GM23248 (cell line): ENCODE measurements around the gene SMCO1. TPM values are rescaled to one million over a fixed set of nuclear protein-coding genes. Genes with fewer than 3 reads are reported as not detected.
"Not testable (repeated sequence)": the region's sequence is repeated elsewhere in the genome, so short reads cannot be mapped to it uniquely, and the experiment has no call there.

ENCODE experiments used
- DNase-seq: peaks from one replicate; pipeline ENCODE4 v3.0.0-alpha.2; 2015
- H2AFZ ChIP-seq: fragments of 200-600 bp; sonication (generic); 2 replicates; pipeline ENCODE4 v1.6.1; 2016; ENCODE audit warnings: antibody characterized with exemption
- H3F3A ChIP-seq: fragments of 200-600 bp; sonication (generic); 2 replicates; pipeline ENCODE4 v1.6.1; 2016; ENCODE audit warnings: mild to moderate bottlenecking, antibody characterized with exemption, mixed run types; ENCODE audit not compliant: insufficient read depth
- H3K27ac ChIP-seq: fragments of 200-600 bp; sonication (generic); 2 replicates; pipeline ENCODE4 v1.5.1; 2016; ENCODE audit warnings: mild to moderate bottlenecking
- H3K27me3 ChIP-seq: fragments of 200-600 bp; sonication (generic); replicated peaks from 2 replicates; pipeline ENCODE4 v1.6.1; 2016; ENCODE audit warnings: mild to moderate bottlenecking; ENCODE audit not compliant: insufficient read depth
- H3K36me3 ChIP-seq: fragments of 200-600 bp; sonication (generic); 2 replicates; pipeline ENCODE4 v1.6.1; 2016; ENCODE audit warnings: low read depth, mild to moderate bottlenecking
- H3K4me1 ChIP-seq: fragments of 200-600 bp; sonication (generic); 2 replicates; pipeline ENCODE4 v1.6.1; 2016; ENCODE audit warnings: mild to moderate bottlenecking; ENCODE audit not compliant: insufficient read depth
- H3K4me2 ChIP-seq: fragments of 200-600 bp; sonication (generic); one replicate; pipeline ENCODE4 v1.6.1; 2016; ENCODE audit warnings: mild to moderate bottlenecking; ENCODE audit not compliant: unreplicated experiment
- H3K4me3 ChIP-seq: fragments of 200-600 bp; sonication (generic); 2 replicates; pipeline ENCODE4 v1.5.1; 2016; ENCODE audit warnings: mild to moderate bottlenecking
- H3K79me2 ChIP-seq: fragments of 200-600 bp; sonication (generic); 2 replicates; pipeline ENCODE4 v1.6.1; 2016; ENCODE audit warnings: mild to moderate bottlenecking; ENCODE audit not compliant: insufficient read depth
- H3K9ac ChIP-seq: fragments of 200-600 bp; sonication (generic); 2 replicates; pipeline ENCODE4 v1.6.1; 2016; ENCODE audit warnings: mild to moderate bottlenecking
- H3K9me2 ChIP-seq: fragments of 200-600 bp; sonication (generic); 2 replicates; pipeline ENCODE4 v1.6.1; 2016; ENCODE audit warnings: mixed run types, mild to moderate bottlenecking, moderate library complexity; ENCODE audit not compliant: insufficient read depth
- H3K9me3 ChIP-seq: fragments of 200-600 bp; sonication (generic); one replicate; pipeline ENCODE4 v1.6.1; 2017; ENCODE audit warnings: low read depth
- H4K20me1 ChIP-seq: fragments of 200-600 bp; sonication (generic); 2 replicates; pipeline ENCODE4 v1.6.0; 2016; ENCODE audit not compliant: insufficient read depth
- EZH2 ChIP-seq: fragments of 200-600 bp; sonication (generic); IDR thresholded peaks from 2 replicates; pipeline ENCODE4 v1.6.1; 2018; ENCODE audit warnings: antibody characterized with exemption, mild to moderate bottlenecking; ENCODE audit not compliant: insufficient read depth, poor library complexity, severe bottlenecking
- EZH2phosphoT487 ChIP-seq: fragments of 200-600 bp; sonication (generic); IDR thresholded peaks from 2 replicates; pipeline ENCODE4 v1.6.1; 2018; ENCODE audit warnings: antibody characterized with exemption, moderate library complexity, mild to moderate bottlenecking, low read depth; ENCODE audit not compliant: insufficient read depth
- WGBS, 2 experiments: methylation state at CpG; one replicate each; pipeline ENCODE4 v1.1.6; 2015 to 2017; ENCODE audit warnings: low lambda C conversion rate in 2 of 2, low coverage in 1 of 2; ENCODE audit errors: missing lambda C conversion rate in 2 of 2; 5-methylcytosine and 5-hydroxymethylcytosine counted together
- in situ Hi-C: fragments of 300-500 bp; cut with MboI; formaldehyde crosslinking; loops from 2 replicates; pipeline ENCODE4 v1.15.0; 2020
- polyA plus RNA-seq: library from polyadenylated mRNA; unstranded; fragments of >200 nt; fragmentation: Nextera tagmentation; extraction: Ambion mirVana; gene quantifications from 2 replicates; pipeline ENCODE4 v1.2.1, GENCODE V29; 2016
- total RNA-seq: library from RNA; depleted of rRNA; stranded (reverse); fragments of >200 nt; shearing (Covaris generic); gene quantifications from 2 replicates; pipeline ENCODE4 v1.2.3, GENCODE V29; 2014

The SMCO1 gene
- total and polyA plus RNA-seq, 2 experiments from 2014 or later: not detected

DNA sequence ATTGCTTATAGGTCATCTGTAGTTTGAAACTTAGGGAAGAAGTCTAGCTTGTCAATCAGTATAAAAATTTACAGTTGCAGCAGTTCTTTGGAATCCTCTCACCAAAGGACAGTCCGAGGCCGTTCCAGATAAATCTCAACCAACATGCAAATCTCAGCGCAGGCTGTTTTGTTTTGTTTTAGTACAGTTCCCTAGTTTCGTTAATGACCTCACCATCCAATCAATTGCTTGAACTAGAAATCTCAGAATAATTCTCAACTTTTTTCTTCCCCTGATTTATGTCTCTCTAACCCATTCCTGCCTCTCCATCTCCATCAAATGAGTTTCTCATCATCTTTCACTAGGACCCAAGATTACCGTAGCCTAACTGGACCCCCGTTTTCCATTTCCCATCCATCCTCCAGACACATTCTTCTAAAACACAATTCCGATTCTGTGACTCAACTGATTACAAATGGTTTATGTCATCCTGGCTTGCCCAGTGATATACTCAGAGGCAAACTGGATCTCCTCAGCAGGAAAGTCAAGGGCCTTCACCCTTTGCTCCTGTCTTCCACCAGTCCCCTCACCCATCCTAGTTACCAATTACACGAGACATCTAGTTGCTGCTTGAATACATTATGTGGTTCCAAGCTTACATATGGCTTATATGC, 1.3 kb downstream of the SMCO1 start:
- no peak overlapping the region for H3K27ac ChIP-seq
- H3K4me2 ChIP-seq: no peak overlapping the region

DNA sequence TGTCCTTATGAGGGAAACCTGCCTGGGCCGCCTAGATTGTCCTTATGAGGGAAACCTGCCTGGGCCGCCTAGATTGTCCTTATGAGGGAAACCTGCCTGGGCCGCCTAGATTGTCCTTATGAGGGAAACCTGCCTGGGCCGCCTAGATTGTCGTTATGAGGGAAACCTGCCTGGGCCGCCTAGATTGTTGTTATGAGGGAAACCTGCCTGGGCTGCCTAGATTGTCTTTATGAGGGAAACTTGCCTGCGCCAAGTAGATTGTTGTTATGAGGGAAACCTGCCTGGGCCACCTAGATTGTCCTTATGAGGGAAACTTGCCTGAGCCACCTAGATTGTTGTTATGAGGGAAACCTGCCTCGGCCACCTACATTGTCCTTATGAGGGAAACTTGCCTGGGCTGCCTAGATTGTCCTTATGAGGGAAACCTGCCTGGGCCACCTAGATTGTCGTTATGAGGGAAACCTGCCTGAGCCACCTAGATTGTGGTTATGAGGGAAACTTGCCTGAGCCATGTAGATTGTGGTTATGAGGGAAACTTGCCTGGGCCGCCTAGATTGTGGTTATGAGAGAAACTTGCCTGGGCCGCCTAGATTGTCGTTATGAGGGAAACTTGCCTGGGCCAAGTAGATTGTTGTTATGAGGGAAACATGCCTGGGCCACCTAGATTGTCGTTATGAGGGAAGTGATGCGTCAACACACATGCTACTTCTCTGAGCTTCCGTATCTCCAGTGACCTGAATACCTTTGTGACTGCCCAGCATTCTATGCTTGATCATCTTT, 3.3 kb downstream of the SMCO1 start:
- DNase-seq, H3F3A ChIP-seq, H3K9ac ChIP-seq, H3K27ac ChIP-seq, H3K9me3 ChIP-seq, H4K20me1 ChIP-seq, H3K79me2 ChIP-seq, H3K27me3 ChIP-seq, H3K36me3 ChIP-seq, H3K4me3 ChIP-seq, H3K4me1 ChIP-seq, H2AFZ ChIP-seq, H3K4me2 ChIP-seq, H3K9me2 ChIP-seq: not testable (repeated sequence)
- 88 to 91% methylated on average over 11 to 15 of the region's 15 CpGs for WGBS, 2 experiments
- in situ Hi-C loops: loop anchor here (25.0 kb wide), 1 partner anchor 450 kb away; no protein-coding TSS in a partner anchor

More for the DNA sequence above, 1.3 kb downstream of the SMCO1 start:
- no peaks in the 10 kb centered on the region for H3F3A ChIP-seq
- in situ Hi-C loops: loop anchor here (25.0 kb wide), 1 partner anchor 452 kb away; no protein-coding TSS in a partner anchor
- H3K9me2 ChIP-seq: no peaks in the 10 kb centered on the region
- no peak overlapping the region for H3K9ac ChIP-seq
- H3K79me2 ChIP-seq: no peaks in the 10 kb centered on the region
- no peaks in the 10 kb centered on the region for H3K27me3 ChIP-seq
- H2AFZ ChIP-seq: no peak overlapping the region
- no peak for TF ChIP-seq EZH2phosphoT487
- TF ChIP-seq EZH2: no peak
- H3K4me1 ChIP-seq: peaks cover 6% of the 10 kb centered on the region; the same call in 1 of the 2 replicates
- H3K4me3 ChIP-seq: no peak overlapping the region
- H4K20me1 ChIP-seq: no peaks in the 10 kb centered on the region
- no peaks in the 10 kb centered on the region for H3K36me3 ChIP-seq
- no peaks in the 10 kb centered on the region for H3K9me3 ChIP-seq
- WGBS, 2 experiments: 79% methylated on average over 8 of the region's 8 CpGs
- peak; percentile 69 for DNase-seq

DNA sequence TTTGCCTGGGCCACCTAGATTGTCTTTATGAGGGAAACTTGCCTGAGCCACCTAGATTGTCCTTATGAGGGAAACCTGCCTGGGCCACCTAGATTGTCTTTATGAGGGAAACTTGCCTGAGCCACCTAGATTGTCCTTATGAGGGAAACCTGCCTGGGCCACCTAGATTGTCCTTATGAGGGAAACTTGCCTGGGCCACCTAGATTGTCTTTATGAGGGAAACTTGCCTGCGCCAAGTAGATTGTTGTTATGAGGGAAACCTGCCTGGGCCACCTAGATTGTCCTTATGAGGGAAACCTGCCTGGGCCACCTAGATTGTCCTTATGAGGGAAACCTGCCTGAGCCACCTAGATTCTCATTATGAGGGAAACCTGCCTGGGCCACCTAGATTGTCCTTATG, 4.0 kb downstream of the SMCO1 start:
- H3F3A ChIP-seq, H3K27me3 ChIP-seq, H4K20me1 ChIP-seq, H2AFZ ChIP-seq, H3K9ac ChIP-seq, H3K4me1 ChIP-seq, H3K4me3 ChIP-seq, H3K9me3 ChIP-seq, H3K9me2 ChIP-seq, H3K27ac ChIP-seq, H3K36me3 ChIP-seq, H3K79me2 ChIP-seq, DNase-seq, H3K4me2 ChIP-seq: not testable (repeated sequence)
- in situ Hi-C loops: loop anchor here (25.0 kb wide), 1 partner anchor 449 kb away; no protein-coding TSS in a partner anchor
- WGBS, 2 experiments: 86 to 93% methylated on average over 1 of the region's 1 CpG

GRCh38 chr3:196506687-196507086, 8.5 kb downstream of the SMCO1 start:
- in situ Hi-C loops: loop anchor here (25.0 kb wide), 1 partner anchor 444 kb away; no protein-coding TSS in a partner anchor
- Histone ChIP-seq H3K4me3 (no peak overlapping the region), H3K9ac (no peak overlapping the region), H3K27me3 (no peaks in the 10 kb centered on the region), H3K9me3 (no peaks in the 10 kb centered on the region), H3K4me2 (no peak overlapping the region), H3F3A (peaks cover 13% of the 10 kb centered on the region), H3K79me2 (peaks cover 7% of the 10 kb centered on the region), H3K36me3 (no peaks in the 10 kb centered on the region), H3K27ac (no peak overlapping the region), H3K4me1 (0 out of 2 replicates have a peak, but pooled peaks cover 3% of the 10 kb centered on the region), H4K20me1 (no peaks in the 10 kb centered on the region), H3K9me2 (no peaks in the 10 kb centered on the region), H2AFZ (no peak overlapping the region)
- DNase-seq: no peak
- WGBS, 2 experiments: 74 to 75% methylated on average over 8 of the region's 8 CpGs
- TF ChIP-seq EZH2phosphoT487 (no peak), EZH2 (no peak)
